NCI-H2196 treated with DMSO at 0.1 percent for 48 hours (cell line): ENCODE measurements around the gene MPHOSPH6.
"Not testable (repeated sequence)": the region's sequence is repeated elsewhere in the genome, so short reads cannot be mapped to it uniquely, and the experiment has no call there.

ENCODE experiments used
- DNase-seq: peaks from one replicate; lab custom pipeline; 2025; ENCODE audit not compliant: unreplicated experiment; lab: John Stamatoyannopoulos, UW

Gene MPHOSPH6, protein sequence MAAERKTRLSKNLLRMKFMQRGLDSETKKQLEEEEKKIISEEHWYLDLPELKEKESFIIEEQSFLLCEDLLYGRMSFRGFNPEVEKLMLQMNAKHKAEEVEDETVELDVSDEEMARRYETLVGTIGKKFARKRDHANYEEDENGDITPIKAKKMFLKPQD

DNA sequence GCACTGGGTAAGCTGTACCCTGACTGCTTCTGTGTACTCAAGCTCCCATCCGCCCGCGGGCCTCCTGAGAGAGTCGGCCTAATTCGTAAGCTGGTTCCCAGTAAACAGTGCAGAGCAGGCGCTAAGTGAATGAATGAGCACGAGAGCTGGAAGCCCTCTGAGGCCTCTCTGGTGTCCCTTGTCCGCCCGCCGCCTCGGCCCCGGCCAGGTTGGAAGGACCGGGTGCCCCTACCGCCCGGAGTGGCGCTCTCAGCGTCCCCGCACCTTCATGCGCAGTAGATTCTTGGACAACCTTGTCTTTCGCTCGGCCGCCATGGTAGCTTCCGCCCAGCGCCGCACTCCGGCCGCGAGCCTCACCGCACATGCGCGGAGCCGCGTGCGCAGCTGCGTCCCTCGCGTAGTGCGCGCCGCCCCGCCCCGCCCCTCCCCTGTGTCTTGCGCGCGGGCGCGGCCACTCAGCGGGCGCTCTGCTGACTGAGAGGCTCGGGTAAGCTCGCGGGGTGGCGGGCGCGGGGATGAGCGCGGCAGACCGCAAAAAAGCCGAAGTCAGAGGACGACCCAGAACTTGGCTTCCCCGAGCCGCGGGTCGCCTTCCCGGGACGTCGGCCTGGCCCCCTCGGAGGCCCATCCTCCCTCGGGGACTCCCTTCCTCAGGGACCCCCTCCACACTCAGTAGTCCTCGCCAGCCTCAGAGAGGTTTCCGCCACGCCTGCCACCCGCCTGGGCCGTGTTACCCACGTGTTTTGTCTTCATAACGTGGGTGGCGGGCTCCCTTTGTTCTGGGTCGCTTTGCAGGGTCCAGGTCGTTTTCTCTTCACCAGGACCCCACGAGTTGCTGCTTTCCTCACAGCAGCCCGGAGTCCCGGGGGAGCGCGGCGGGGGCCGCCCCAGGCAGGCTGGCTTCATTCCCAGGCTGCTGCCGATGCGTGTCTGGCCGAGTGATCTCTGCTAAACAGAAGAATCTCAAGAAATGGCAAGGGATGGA is at the start of gene MPHOSPH6:
Gene MPHOSPH6, minus strand, starts transcription at position 364 of the 985 bp plus-strand sequence. Its CDS starts 49 bp downstream, at position 315.
- DNase-seq = peak; percentile 32

- no peak for DNase-seq
These were observed 49.3 kb upstream of the MPHOSPH6 start for GRCh38 chr16:82219298-82219697.

DNA sequence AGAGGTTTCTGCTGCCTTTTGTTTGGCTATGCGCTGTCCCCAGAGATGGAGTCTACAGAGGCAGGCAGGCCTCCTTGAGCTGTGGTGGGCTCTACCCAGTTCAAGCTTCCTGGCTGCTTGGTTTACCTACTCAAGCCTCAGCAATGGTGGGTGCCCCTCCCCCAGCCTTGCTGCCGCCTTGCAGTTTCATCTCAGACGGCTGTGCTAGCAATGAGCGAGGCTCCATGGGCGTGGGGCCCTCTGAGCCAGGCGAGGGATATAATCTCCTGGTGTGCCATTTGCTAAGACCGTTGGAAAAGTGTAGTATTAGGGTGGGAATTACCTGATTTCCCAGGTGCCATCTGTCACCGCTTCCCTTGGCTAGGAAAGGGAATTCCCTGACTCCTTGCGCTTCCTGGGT is 39.3 kb upstream of the MPHOSPH6 start:
- DNase-seq = not testable (repeated sequence)

GRCh38 chr16:82203198-82203597 is 33.2 kb upstream of the MPHOSPH6 start:
- no peak for DNase-seq

DNA sequence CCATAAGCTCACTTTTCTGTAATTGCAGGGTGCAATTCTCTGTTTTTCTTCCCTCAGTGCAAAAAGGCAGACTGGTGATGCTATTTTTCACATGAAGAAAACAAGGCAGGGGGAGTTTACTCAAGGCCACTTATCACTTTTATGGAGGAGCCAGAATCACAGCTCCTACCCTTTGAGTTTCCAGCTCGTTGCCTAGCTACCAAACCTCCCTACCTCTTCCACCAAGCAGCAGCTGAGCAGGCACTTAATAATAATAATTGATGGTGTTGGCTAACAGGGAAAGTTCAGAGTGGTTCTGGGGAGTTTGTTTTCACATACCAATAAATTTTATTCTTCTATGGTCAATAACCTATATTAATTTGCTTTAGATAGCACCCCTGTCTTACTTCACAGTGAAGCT is 31.9 kb upstream of the MPHOSPH6 start:
- DNase-seq = no peak

- no peak for DNase-seq
These were observed 31.3 kb upstream of the MPHOSPH6 start for GRCh38 chr16:82201351-82201750.

DNA sequence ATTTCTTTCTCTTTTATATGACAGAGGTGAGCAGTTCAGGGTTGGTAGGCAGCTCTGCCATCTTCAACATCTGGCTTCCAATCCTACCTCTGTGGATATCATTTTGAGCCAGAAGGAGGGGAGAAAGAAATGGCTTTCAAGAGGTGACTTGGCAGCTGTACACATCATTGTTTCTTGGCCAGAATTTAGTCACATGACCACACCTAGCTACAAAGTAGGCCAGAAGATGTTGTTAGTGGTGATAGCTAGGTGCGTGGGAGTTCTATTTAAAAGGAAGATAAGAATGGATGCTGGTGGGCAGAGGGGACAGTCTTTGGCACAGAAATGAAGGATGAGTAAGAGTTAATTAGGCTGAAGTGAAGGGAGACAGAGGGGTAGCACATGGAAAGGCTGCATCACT is 29.2 kb upstream of the MPHOSPH6 start:
- no peak for DNase-seq

GRCh38 chr16:82197540-82198240 is 27.7 kb upstream of the MPHOSPH6 start:
- DNase-seq = no peak

DNA sequence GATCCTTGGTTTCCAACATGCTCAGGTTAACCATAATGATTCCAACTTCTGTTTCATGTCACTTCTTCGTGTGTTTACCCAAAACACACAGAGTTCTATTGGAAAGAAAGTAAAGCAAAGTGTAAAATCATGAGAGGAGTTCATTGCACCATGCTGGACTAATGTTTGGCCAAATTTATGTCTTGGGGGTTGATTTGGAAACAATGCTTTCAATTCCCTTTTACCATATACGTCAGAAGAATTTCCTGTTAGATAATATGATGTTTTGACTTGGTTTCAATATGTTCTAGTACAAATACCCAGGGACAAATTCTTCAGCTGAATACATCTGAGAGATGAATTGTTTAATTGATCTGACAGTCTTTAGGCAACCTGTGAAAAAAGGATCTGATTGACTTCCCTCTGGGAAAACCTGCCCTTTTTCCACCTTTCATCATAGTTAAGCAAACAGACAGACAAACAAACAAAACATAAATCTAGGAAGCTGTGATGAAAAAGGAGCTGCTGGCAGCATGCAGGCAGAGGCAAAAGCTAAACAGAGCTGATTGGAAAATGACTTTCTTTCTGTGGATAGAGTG is 26.0 kb upstream of the MPHOSPH6 start:
- DNase-seq = no peak

- DNase-seq = no peak
These were observed 24.1 kb upstream of the MPHOSPH6 start for GRCh38 chr16:82194086-82194485.

DNA sequence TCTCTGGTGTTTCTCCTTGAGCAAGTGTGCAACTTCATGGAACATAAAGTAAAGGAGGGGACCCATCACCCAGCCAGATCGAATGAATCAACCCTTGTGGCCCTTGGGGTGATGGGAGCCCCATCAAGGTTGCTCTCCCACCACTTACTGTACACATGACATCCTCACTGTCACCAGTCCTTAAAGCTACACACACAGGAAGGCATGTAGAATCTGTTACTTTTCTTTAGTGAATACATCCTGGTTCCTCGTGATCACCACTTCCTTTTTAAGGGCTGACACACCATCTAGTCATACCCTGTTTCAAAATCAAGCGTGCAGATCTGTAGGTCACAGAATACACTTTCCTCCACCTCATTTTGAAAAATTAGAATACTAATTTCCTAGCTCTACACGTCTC is 22.6 kb upstream of the MPHOSPH6 start:
- no peak for DNase-seq

DNA sequence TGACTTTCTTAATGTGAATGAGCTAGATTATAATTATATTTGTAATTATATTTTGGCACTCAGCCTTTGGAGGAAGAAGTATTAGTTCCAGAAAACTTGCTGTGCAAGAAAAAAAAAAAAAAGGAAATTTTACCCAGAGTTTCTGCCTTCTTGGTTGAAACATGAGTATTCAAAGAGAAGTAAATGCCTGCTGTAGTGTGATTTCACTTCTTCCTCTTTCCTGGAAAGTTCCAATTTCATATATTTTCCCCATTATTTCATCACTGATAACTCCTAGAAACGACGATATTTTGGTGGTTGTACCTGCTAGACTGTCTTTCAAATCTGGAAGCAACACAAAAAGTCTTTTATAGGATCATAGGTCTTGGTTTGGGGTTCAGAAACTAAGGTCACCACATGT is 20.4 kb upstream of the MPHOSPH6 start:
- DNase-seq = no peak

DNA sequence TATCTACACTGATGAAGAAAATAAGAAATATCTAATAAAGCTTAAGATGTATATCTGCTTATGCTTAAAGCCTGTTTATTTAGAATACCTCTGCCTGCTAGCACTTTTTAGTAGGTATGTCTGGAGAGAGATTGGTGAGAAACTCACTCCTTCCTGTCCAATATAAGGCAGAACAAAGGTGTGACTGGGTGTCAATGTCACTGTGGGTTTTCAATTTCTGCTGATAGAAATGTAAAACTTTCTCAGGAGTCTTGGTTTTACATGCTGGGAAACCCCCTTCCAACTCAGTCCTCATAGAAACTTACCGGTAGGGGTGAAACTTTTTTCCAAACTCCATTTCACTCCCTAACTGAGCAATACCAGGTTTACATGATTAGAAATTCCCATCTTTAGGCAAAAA is 17.8 kb upstream of the MPHOSPH6 start:
- DNase-seq = no peak

DNA sequence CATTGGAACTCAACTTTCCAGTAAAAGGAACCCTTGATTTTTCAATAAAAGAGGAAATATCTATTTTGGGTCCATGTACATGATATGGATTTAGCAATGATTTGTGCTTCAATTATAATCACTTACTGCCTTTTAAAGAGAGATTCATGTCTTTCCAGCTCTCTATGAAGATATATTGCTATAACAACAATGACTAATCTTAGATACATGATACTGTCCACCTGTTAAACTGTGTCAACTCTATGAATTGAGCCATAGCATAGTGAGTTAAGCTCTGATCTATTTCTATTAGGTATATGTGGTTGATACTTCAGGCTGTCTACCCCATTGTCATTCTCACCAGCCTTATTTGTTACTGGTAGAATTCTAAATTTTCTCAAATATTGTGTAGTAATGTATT is 15.0 kb upstream of the MPHOSPH6 start:
- DNase-seq = no peak

GRCh38 chr16:82184213-82184612 is 14.2 kb upstream of the MPHOSPH6 start:
- DNase-seq = no peak

DNA sequence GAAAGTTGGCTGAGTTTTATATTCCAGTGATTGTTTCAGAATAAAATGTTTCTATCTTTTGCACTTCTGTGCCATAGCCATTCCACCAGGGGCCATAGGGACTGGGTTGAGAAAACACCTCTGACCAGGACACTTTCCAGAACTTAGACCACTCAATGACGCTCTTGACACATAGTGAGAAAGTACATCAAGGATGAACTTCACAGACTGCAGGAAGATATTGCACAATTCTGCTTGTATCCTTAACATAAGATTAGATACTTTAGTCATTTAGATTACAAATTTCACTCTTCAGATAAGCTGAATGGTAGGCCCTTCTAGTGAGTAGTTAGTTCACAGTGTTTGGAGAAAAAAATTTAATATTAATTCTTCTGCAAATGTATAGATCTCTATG is 13.0 kb upstream of the MPHOSPH6 start:
- DNase-seq = no peak

DNA sequence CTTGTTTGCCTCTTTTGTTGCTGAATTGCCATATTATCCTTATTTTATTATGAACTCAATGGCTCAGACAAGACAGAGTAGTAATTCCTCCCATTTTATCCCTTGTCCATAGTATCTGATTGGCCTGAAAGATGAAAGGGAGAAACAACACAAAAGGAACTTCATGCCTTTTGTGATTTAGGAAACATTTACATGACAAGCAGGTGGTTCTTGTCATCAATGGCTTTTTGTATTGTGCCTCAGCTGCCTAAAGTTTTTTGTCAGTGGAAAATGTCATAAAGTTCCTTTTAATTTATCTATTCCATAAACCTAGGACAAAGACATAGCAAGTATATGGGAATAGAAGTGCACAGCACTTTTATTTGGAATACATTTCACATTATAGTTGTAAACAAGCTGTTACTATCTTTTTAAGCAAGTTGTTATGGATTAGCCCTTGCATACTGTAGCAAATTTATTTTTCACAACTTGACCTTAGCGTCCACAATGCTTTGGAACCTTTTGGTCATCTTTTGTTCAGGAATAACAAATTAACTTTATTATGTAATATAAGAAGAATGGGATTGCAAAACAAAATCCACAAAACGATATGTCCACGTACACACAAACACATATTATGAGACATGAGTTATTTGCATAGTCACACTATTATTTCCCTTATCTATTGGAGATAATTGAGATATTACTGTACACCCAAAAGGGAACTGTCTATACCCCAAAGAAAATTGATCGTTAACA is 12.4 kb upstream of the MPHOSPH6 start:
- no peak for DNase-seq

- DNase-seq = no peak
These were observed 11.6 kb upstream of the MPHOSPH6 start for GRCh38 chr16:82181461-82182185.

- no peak for DNase-seq
These were observed 8.3 kb upstream of the MPHOSPH6 start for GRCh38 chr16:82178352-82178751.

DNA sequence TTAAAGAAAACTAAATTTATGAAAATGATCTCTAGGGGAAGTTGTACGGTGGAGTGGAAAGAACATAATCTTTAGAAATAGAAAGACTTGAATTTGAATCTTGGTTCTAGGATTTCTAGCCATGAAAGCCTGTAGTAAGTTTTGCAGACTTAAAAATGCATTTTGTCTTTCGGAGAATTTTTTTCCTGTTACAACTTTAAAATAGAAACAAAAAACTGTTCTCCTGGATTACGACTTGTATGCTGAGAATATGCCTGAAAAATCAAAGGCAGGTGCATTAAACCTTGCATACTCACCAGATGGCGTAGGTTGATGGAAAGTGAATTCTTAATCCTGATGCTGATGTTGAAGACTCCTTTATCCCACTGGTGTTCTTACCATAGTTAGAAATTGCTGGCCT is 7.5 kb upstream of the MPHOSPH6 start:
- DNase-seq = no peak
